ENCODE measurements around the gene CEP112. TPM values are rescaled to one million over a fixed set of nuclear protein-coding genes. Genes with fewer than 3 reads are reported as not detected.

The CEP112 gene
- polyA plus RNA-seq, 1 donor = 4.4 TPM

GRCh38 chr17:65865715-65866425 is 326.1 kb downstream of the CEP112 start:
- no peaks in the 10 kb centered on the region for H3K4me1 ChIP-seq (ENCODE audit: control insufficient read depth, insufficient read depth, low read length)
- H3K36me3 ChIP-seq (ENCODE audit: control insufficient read depth, insufficient read depth, low read length) = no peaks in the 10 kb centered on the region
- no peak overlapping the region for H3K27ac ChIP-seq (ENCODE audit: low read length)
- no peak for DNase-seq
- H3K4me3 ChIP-seq (ENCODE audit: low read length) = no peak overlapping the region
- H3K9me3 ChIP-seq (ENCODE audit: control insufficient read depth, low read depth, low read length) = peaks cover 4% of the 10 kb centered on the region
- no peaks in the 10 kb centered on the region for H3K27me3 ChIP-seq (ENCODE audit: control insufficient read depth, insufficient read depth, low read length)
- no CpG with 5 or more reads among the region's 24 CpGs for whole genome bisulfite sequencing (ENCODE audit: insufficient coverage, low lambda C conversion rate)

DNA sequence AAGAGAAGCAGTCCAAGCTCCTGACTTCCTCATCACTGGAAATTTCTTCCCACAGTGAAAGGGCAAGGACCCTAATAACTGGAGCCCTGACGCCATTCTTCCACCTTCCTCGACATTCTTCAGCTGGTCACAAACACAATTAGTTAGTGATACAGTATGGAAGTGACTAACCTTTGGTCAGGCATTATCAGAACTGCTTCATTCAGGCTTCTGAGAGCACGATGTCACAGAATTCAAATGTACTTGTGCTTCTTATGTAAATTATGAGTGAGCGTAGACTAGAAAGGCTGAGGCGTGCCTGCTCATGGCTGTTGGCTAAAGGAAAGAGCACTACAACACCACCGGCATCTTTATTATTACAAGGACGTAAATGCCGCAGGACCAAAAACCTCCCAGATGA is 327.5 kb downstream of the CEP112 start:
- Histone ChIP-seq H3K9me3 (ENCODE audit: control insufficient read depth, low read depth, low read length) (peaks cover 4% of the 10 kb centered on the region), H3K27ac (ENCODE audit: low read length) (no peak overlapping the region), H3K4me3 (ENCODE audit: low read length) (no peak overlapping the region), H3K4me1 (ENCODE audit: control insufficient read depth, insufficient read depth, low read length) (no peaks in the 10 kb centered on the region), H3K27me3 (ENCODE audit: control insufficient read depth, insufficient read depth, low read length) (no peaks in the 10 kb centered on the region), H3K36me3 (ENCODE audit: control insufficient read depth, insufficient read depth, low read length) (no peaks in the 10 kb centered on the region)
- no CpG with 5 or more reads among the region's 8 CpGs for WGBS (ENCODE audit: insufficient coverage, low lambda C conversion rate)
- peak; percentile 70 to 88 for DNase-seq

- WGBS (ENCODE audit: insufficient coverage, low lambda C conversion rate) = 100% methylated on average over 1 of the region's 2 CpGs
- DNase-seq = no peak
- no peaks in the 10 kb centered on the region for H3K36me3 ChIP-seq (ENCODE audit: control insufficient read depth, insufficient read depth, low read length)
Observed at GRCh38 chr17:65857718-65858117, 334.2 kb downstream of the CEP112 start.

GRCh38 chr17:65856865-65857264 is 335.1 kb downstream of the CEP112 start:
- Histone ChIP-seq H3K27me3 (ENCODE audit: control insufficient read depth, insufficient read depth, low read length) (no peaks in the 10 kb centered on the region), H3K4me1 (ENCODE audit: control insufficient read depth, insufficient read depth, low read length) (no peaks in the 10 kb centered on the region), H3K36me3 (ENCODE audit: control insufficient read depth, insufficient read depth, low read length) (no peaks in the 10 kb centered on the region), H3K27ac (ENCODE audit: low read length) (no peak overlapping the region), H3K9me3 (ENCODE audit: control insufficient read depth, low read depth, low read length) (no peaks in the 10 kb centered on the region), H3K4me3 (ENCODE audit: low read length) (no peak overlapping the region)
- DNase-seq = no peak
- no CpG with 5 or more reads among the region's 2 CpGs for WGBS (ENCODE audit: insufficient coverage, low lambda C conversion rate)

More at GRCh38 chr17:65857718-65858117, 334.2 kb downstream of the CEP112 start:
- no peak overlapping the region for H3K27ac ChIP-seq (ENCODE audit: low read length)
- no peak overlapping the region for H3K4me3 ChIP-seq (ENCODE audit: low read length)
- no peaks in the 10 kb centered on the region for H3K4me1 ChIP-seq (ENCODE audit: control insufficient read depth, insufficient read depth, low read length)
- no peaks in the 10 kb centered on the region for H3K9me3 ChIP-seq (ENCODE audit: control insufficient read depth, low read depth, low read length)
- no peaks in the 10 kb centered on the region for H3K27me3 ChIP-seq (ENCODE audit: control insufficient read depth, insufficient read depth, low read length)

- Histone ChIP-seq H3K27ac (ENCODE audit: low read length) (no peak overlapping the region), H3K4me3 (ENCODE audit: low read length) (no peak overlapping the region), H3K36me3 (ENCODE audit: control insufficient read depth, insufficient read depth, low read length) (no peaks in the 10 kb centered on the region), H3K9me3 (ENCODE audit: control insufficient read depth, low read depth, low read length) (no peaks in the 10 kb centered on the region), H3K4me1 (ENCODE audit: control insufficient read depth, insufficient read depth, low read length) (no peaks in the 10 kb centered on the region), H3K27me3 (ENCODE audit: control insufficient read depth, insufficient read depth, low read length) (no peaks in the 10 kb centered on the region)
- DNase-seq = no peak
- WGBS (ENCODE audit: insufficient coverage, low lambda C conversion rate) = no CpG with 5 or more reads among the region's 4 CpGs
Observed at GRCh38 chr17:65855675-65856074, 336.3 kb downstream of the CEP112 start.

GRCh38 chr17:65855245-65855644 is 336.7 kb downstream of the CEP112 start:
- H3K27ac ChIP-seq (ENCODE audit: low read length) = no peak overlapping the region
- H3K9me3 ChIP-seq (ENCODE audit: control insufficient read depth, low read depth, low read length) = no peaks in the 10 kb centered on the region
- no peaks in the 10 kb centered on the region for H3K4me1 ChIP-seq (ENCODE audit: control insufficient read depth, insufficient read depth, low read length)
- WGBS (ENCODE audit: insufficient coverage, low lambda C conversion rate) = no CpG with 5 or more reads among the region's 2 CpGs
- no peaks in the 10 kb centered on the region for H3K36me3 ChIP-seq (ENCODE audit: control insufficient read depth, insufficient read depth, low read length)
- no peaks in the 10 kb centered on the region for H3K27me3 ChIP-seq (ENCODE audit: control insufficient read depth, insufficient read depth, low read length)
- H3K4me3 ChIP-seq (ENCODE audit: low read length) = no peak overlapping the region
- DNase-seq = peak in 1 of 2 donors; percentile 38

GRCh38 chr17:65853816-65854215 is 338.1 kb downstream of the CEP112 start:
- DNase-seq = no peak
- no peaks in the 10 kb centered on the region for H3K4me1 ChIP-seq (ENCODE audit: control insufficient read depth, insufficient read depth, low read length)
- H3K27me3 ChIP-seq (ENCODE audit: control insufficient read depth, insufficient read depth, low read length) = no peaks in the 10 kb centered on the region

GRCh38 chr17:65852911-65853310 is 339.0 kb downstream of the CEP112 start:
- Histone ChIP-seq H3K27ac (ENCODE audit: low read length) (no peak overlapping the region), H3K27me3 (ENCODE audit: control insufficient read depth, insufficient read depth, low read length) (no peaks in the 10 kb centered on the region), H3K36me3 (ENCODE audit: control insufficient read depth, insufficient read depth, low read length) (no peaks in the 10 kb centered on the region), H3K4me3 (ENCODE audit: low read length) (no peak overlapping the region), H3K4me1 (ENCODE audit: control insufficient read depth, insufficient read depth, low read length) (no peaks in the 10 kb centered on the region), H3K9me3 (ENCODE audit: control insufficient read depth, low read depth, low read length) (no peaks in the 10 kb centered on the region)
- no peak for DNase-seq
- no CpG with 5 or more reads among the region's 1 CpG for WGBS (ENCODE audit: insufficient coverage, low lambda C conversion rate)

More at GRCh38 chr17:65853816-65854215, 338.1 kb downstream of the CEP112 start:
- Histone ChIP-seq H3K9me3 (ENCODE audit: control insufficient read depth, low read depth, low read length) (no peaks in the 10 kb centered on the region), H3K4me3 (ENCODE audit: low read length) (no peak overlapping the region), H3K36me3 (ENCODE audit: control insufficient read depth, insufficient read depth, low read length) (no peaks in the 10 kb centered on the region), H3K27ac (ENCODE audit: low read length) (no peak overlapping the region)

- Histone ChIP-seq H3K36me3 (ENCODE audit: control insufficient read depth, insufficient read depth, low read length) (no peaks in the 10 kb centered on the region), H3K4me3 (ENCODE audit: low read length) (no peak overlapping the region), H3K27me3 (ENCODE audit: control insufficient read depth, insufficient read depth, low read length) (no peaks in the 10 kb centered on the region), H3K9me3 (ENCODE audit: control insufficient read depth, low read depth, low read length) (no peaks in the 10 kb centered on the region), H3K27ac (ENCODE audit: low read length) (no peak overlapping the region), H3K4me1 (ENCODE audit: control insufficient read depth, insufficient read depth, low read length) (no peaks in the 10 kb centered on the region)
- no peak for DNase-seq
- no CpG with 5 or more reads among the region's 3 CpGs for WGBS (ENCODE audit: insufficient coverage, low lambda C conversion rate)
Observed at GRCh38 chr17:65851965-65852736, 339.8 kb downstream of the CEP112 start.

- no peak overlapping the region for H3K4me3 ChIP-seq (ENCODE audit: low read length)
- no peaks in the 10 kb centered on the region for H3K9me3 ChIP-seq (ENCODE audit: control insufficient read depth, low read depth, low read length)
- no peak overlapping the region for H3K27ac ChIP-seq (ENCODE audit: low read length)
- 86% methylated on average over 1 of the region's 2 CpGs for WGBS (ENCODE audit: insufficient coverage, low lambda C conversion rate)
- H3K27me3 ChIP-seq (ENCODE audit: control insufficient read depth, insufficient read depth, low read length) = no peaks in the 10 kb centered on the region
- H3K4me1 ChIP-seq (ENCODE audit: control insufficient read depth, insufficient read depth, low read length) = no peaks in the 10 kb centered on the region
- DNase-seq = no peak
- H3K36me3 ChIP-seq (ENCODE audit: control insufficient read depth, insufficient read depth, low read length) = no peaks in the 10 kb centered on the region
Observed at GRCh38 chr17:65850486-65850885, 341.4 kb downstream of the CEP112 start.
